ENCODE data around the gene EEF1E1. TPM values are rescaled to one million over a fixed set of nuclear protein-coding genes. Genes with fewer than 3 reads are reported as not detected.

EEF1E1 gene
- total and polyA plus RNA-seq, 2 of the 8 experiments (the other 6 are each of a cell fraction or from before 2014, with no cell fraction given) = 96.8 to 112 TPM

GRCh38 chr6:8074213-8074612 lies 28.1 kb downstream of the EEF1E1 start:
- no peak overlapping the region for H3K56ac ChIP-seq (replicated peaks; ENCODE audit: insufficient read length, low read depth, low read length)
- no peak overlapping the region for H3K18ac ChIP-seq (ENCODE audit: extremely low read depth, low read length)
- peaks cover 0 to 1% of the 10 kb centered on the region in 2 experiments for H4K20me1 ChIP-seq (replicated peaks in 1 of 2; ENCODE audit: control insufficient read depth in 1 of 2, insufficient read depth in 2 of 2, low read length in 2 of 2)
- ChIA-PET POLR2A (ENCODE audit: partially characterized antibody) (interaction anchor here (1.0 kb wide), 1 partner anchor 9 kb away, joined by 4 read pairs; no protein-coding TSS in a partner anchor), CTCF (ENCODE audit: partially characterized antibody) (interaction anchor here (0.9 to 1.2 kb wide), 2 partner anchors 9 to 11 kb away, joined by 4 to 5 read pairs; no protein-coding TSS in a partner anchor)
- no peak overlapping the region for H4K5ac ChIP-seq (ENCODE audit: insufficient read length, low read depth, low read length)
- H3K14ac ChIP-seq (ENCODE audit: insufficient read length) = no peak overlapping the region
- no peak overlapping the region for H2AFZ ChIP-seq (ENCODE audit: low read length)
- WGBS, 2 experiments (ENCODE audit: extremely low coverage in 1 of 2, insufficient coverage in 1 of 2, insufficient read length in 1 of 2, insufficient replicate concordance in 2 of 2, low coverage in 1 of 2, low lambda C conversion rate in 2 of 2, missing lambda C conversion rate in 1 of 2) = 92% methylated on average over 4 of the region's 4 CpGs; no CpG with 5 or more reads in 1 of the 2 experiments
- H2BK15ac ChIP-seq (ENCODE audit: low read length) = no peak overlapping the region
- no peak overlapping the region for H3K9ac ChIP-seq (replicated peaks in 1 of 4; ENCODE audit: extremely low read depth in 1 of 4, low read depth in 3 of 4, low read length in 3 of 4)
- no peak overlapping the region for H3K4ac ChIP-seq (replicated peaks; ENCODE audit: insufficient read length, low read depth, low read length)
- H2AK5ac ChIP-seq (ENCODE audit: low read depth, low read length) = no peak overlapping the region
- no peak overlapping the region for H3K4me3 ChIP-seq (ENCODE audit: extremely low read depth in 1 of 4, insufficient read depth in 2 of 4, low read depth in 3 of 4, low read length in 4 of 4)
- no peak overlapping the region for H2BK5ac ChIP-seq (ENCODE audit: low read depth, low read length)
- no peak overlapping the region for H3K27ac ChIP-seq (ENCODE audit: low read depth, low read length)
- H4K91ac ChIP-seq (replicated peaks; ENCODE audit: insufficient read length, low read length) = no peak overlapping the region
- DNase-seq (ENCODE audit: low read depth in 1 of 2, low spot score in 2 of 2) (no peak), FAIRE-seq (no peak)
- H3K36me3 ChIP-seq (ENCODE audit: control insufficient read depth in 2 of 4, insufficient read depth in 4 of 4, low read length in 3 of 4) = peaks cover 0 to 4% (median 2%) of the 10 kb centered on the region in 4 experiments; a peak in 1 of 8 replicates
- H2BK12ac ChIP-seq (ENCODE audit: low read depth, low read length) = no peak overlapping the region
- no peak overlapping the region for H2BK20ac ChIP-seq (ENCODE audit: low read length)
- no peak for TF ChIP-seq NRF1 (IDR thresholded peaks at IDR 0.05; ENCODE audit: low read depth, low read length)
- no peak for TF ChIP-seq ASH2L (IDR thresholded peaks at IDR 0.05; ENCODE audit: low read length)
- no peak for TF ChIP-seq HDAC2 (IDR thresholded peaks at IDR 0.05; ENCODE audit: borderline replicate concordance in 1 of 2, low read depth in 2 of 2, low read length in 2 of 2)
- no peak for TF ChIP-seq CHD1 (IDR thresholded peaks at IDR 0.05; ENCODE audit: low read depth, low read length)
- no peak for TF ChIP-seq TAF1 (IDR thresholded peaks at IDR 0.05; ENCODE audit: low read depth, low read length)
- TF ChIP-seq SUZ12 (IDR thresholded peaks at IDR 0.05; ENCODE audit: low read length) = no peak
- no peak for TF ChIP-seq ATF3 (IDR thresholded peaks at IDR 0.05; ENCODE audit: insufficient read depth, low read depth, low read length)
- H4K8ac ChIP-seq (ENCODE audit: extremely low read depth, insufficient read depth, low read length) = no peak overlapping the region
- H3K4me1 ChIP-seq (replicated peaks in 1 of 4; ENCODE audit: control insufficient read depth in 3 of 4, insufficient read depth in 4 of 4, low read length in 3 of 4) = no peaks in the 10 kb centered on the region
- H3K9me3 ChIP-seq (ENCODE audit: insufficient read depth in 2 of 2, low read depth in 1 of 2, low read length in 1 of 2) = no peaks in the 10 kb centered on the region
- H3K79me1 ChIP-seq (ENCODE audit: low read depth, low read length) = no peaks in the 10 kb centered on the region
- H3K79me2 ChIP-seq (ENCODE audit: control insufficient read depth in 1 of 2, insufficient read depth in 2 of 2, low read length in 2 of 2) = no peaks in the 10 kb centered on the region
- H2BK120ac ChIP-seq (replicated peaks; ENCODE audit: low read depth, low read length) = no peak overlapping the region
- no peak overlapping the region for H3K4me2 ChIP-seq (ENCODE audit: insufficient read depth in 1 of 2, low read depth in 2 of 2, low read length in 2 of 2)
- H3K27me3 ChIP-seq (replicated peaks in 1 of 4; ENCODE audit: control insufficient read depth in 3 of 4, extremely low read depth in 1 of 4, insufficient read depth in 3 of 4, low read length in 3 of 4) = no peaks in the 10 kb centered on the region
- H3K23me2 ChIP-seq (ENCODE audit: low read depth, low read length) = no peaks in the 10 kb centered on the region
- H3K23ac ChIP-seq (ENCODE audit: insufficient read length) = no peak overlapping the region
